ENCODE results near the gene FASTKD3.
A peak's percentile ranks its signal among the peaks of the same experiment; 100 is the strongest.

GRCh38 chr5:7886849-7887475, 18.1 kb upstream of the FASTKD3 start:
- TF ChIP-seq POLR2AphosphoS5 (IDR thresholded peaks at IDR 0.05; ENCODE audit: low read depth, low read length) (no peak), ATF3 (IDR thresholded peaks at IDR 0.05) (no peak), POLR2A (IDR thresholded peaks at IDR 0.05; ENCODE audit: borderline replicate concordance, extremely low read depth, insufficient read depth, insufficient read length) (no peak), EZH2 (IDR thresholded peaks at IDR 0.05) (no peak), EZH2phosphoT487 (IDR thresholded peaks at IDR 0.05; ENCODE audit: borderline replicate concordance) (no peak), ZBTB33 (IDR thresholded peaks at IDR 0.05; ENCODE audit: extremely low read depth, insufficient replicate concordance, low read length) (no peak)
- TF ChIP-seq, protein P1, sequence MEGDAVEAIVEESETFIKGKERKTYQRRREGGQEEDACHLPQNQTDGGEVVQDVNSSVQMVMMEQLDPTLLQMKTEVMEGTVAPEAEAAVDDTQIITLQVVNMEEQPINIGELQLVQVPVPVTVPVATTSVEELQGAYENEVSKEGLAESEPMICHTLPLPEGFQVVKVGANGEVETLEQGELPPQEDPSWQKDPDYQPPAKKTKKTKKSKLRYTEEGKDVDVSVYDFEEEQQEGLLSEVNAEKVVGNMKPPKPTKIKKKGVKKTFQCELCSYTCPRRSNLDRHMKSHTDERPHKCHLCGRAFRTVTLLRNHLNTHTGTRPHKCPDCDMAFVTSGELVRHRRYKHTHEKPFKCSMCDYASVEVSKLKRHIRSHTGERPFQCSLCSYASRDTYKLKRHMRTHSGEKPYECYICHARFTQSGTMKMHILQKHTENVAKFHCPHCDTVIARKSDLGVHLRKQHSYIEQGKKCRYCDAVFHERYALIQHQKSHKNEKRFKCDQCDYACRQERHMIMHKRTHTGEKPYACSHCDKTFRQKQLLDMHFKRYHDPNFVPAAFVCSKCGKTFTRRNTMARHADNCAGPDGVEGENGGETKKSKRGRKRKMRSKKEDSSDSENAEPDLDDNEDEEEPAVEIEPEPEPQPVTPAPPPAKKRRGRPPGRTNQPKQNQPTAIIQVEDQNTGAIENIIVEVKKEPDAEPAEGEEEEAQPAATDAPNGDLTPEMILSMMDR (IDR thresholded peaks at IDR 0.05 in 2 of 3, conservative IDR thresholded peaks at IDR 0.05 in 1 of 3; ENCODE audit: borderline replicate concordance in 1 of 3, insufficient read depth in 1 of 3, low read depth in 2 of 3, low read length in 2 of 3) = peak in 2 of 3 experiments; percentile 21 to 62; a peak in 3 of 6 replicates
